Measurements from ENCODE around the gene CACNA2D3. TPM values are rescaled to one million over a fixed set of nuclear protein-coding genes. Genes with fewer than 3 reads are reported as not detected.

Gene CACNA2D3
- total RNA-seq, 6 experiments from 2014 or later = 0.14 to 0.23 (median 0.19) TPM; not detected in 2

- Mint-ChIP-seq H3K36me3 (ENCODE audit: low read depth) (no peaks in the 10 kb centered on the region), H3K4me1 (ENCODE audit: low read depth) (no peaks in the 10 kb centered on the region), H3K27me3 (ENCODE audit: insufficient read depth) (peaks cover 1% of the 10 kb centered on the region; the same call in 1 of the 2 replicates), H3K4me3 (no peak overlapping the region), H3K27ac (no peak overlapping the region), H3K9me3 (peaks cover 34% of the 10 kb centered on the region)
- TF ChIP-seq CTCF (IDR thresholded peaks at IDR 0.05) = no peak
- DNase-seq = no peak
These were observed 456.1 kb downstream of the CACNA2D3 start for GRCh38 chr3:54578417-54578816.

GRCh38 chr3:54580453-54580852, 458.1 kb downstream of the CACNA2D3 start:
- no peaks in the 10 kb centered on the region for H3K36me3 Mint-ChIP-seq (ENCODE audit: low read depth)

GRCh38 chr3:54582424-54582823, 460.1 kb downstream of the CACNA2D3 start:
- no peaks in the 10 kb centered on the region for H3K36me3 Mint-ChIP-seq (ENCODE audit: low read depth)
- no peaks in the 10 kb centered on the region for H3K4me1 Mint-ChIP-seq (ENCODE audit: low read depth)
- no peak for TF ChIP-seq CTCF (IDR thresholded peaks at IDR 0.05)
- DNase-seq = no peak
- H3K27ac Mint-ChIP-seq = no peak overlapping the region
- H3K27me3 Mint-ChIP-seq (ENCODE audit: insufficient read depth) = peaks cover 1% of the 10 kb centered on the region; the same call in 1 of the 2 replicates
- peaks cover 44% of the 10 kb centered on the region for H3K9me3 Mint-ChIP-seq
- no peak overlapping the region for H3K4me3 Mint-ChIP-seq

More at GRCh38 chr3:54580453-54580852, 458.1 kb downstream of the CACNA2D3 start:
- no peak for TF ChIP-seq CTCF (IDR thresholded peaks at IDR 0.05)
- H3K9me3 Mint-ChIP-seq = peaks cover 43% of the 10 kb centered on the region
- no peak overlapping the region for H3K4me3 Mint-ChIP-seq
- H3K27me3 Mint-ChIP-seq (ENCODE audit: insufficient read depth) = peaks cover 1% of the 10 kb centered on the region; the same call in 1 of the 2 replicates
- H3K4me1 Mint-ChIP-seq (ENCODE audit: low read depth) = no peaks in the 10 kb centered on the region
- DNase-seq = no peak
- no peak overlapping the region for H3K27ac Mint-ChIP-seq

- no peak overlapping the region for H3K27ac Mint-ChIP-seq
- peaks cover 24% of the 10 kb centered on the region for H3K9me3 Mint-ChIP-seq
- no peak overlapping the region for H3K4me3 Mint-ChIP-seq
- DNase-seq = no peak
- no peaks in the 10 kb centered on the region for H3K4me1 Mint-ChIP-seq (ENCODE audit: low read depth)
- no peaks in the 10 kb centered on the region for H3K36me3 Mint-ChIP-seq (ENCODE audit: low read depth)
- no peaks in the 10 kb centered on the region; the same call in 1 of the 2 replicates for H3K27me3 Mint-ChIP-seq (ENCODE audit: insufficient read depth)
- TF ChIP-seq CTCF (IDR thresholded peaks at IDR 0.05) = no peak
These were observed 468.8 kb downstream of the CACNA2D3 start for GRCh38 chr3:54591157-54591556.

- no peak for TF ChIP-seq CTCF (IDR thresholded peaks at IDR 0.05)
- peaks cover 6% of the 10 kb centered on the region; the same call in 1 of the 2 replicates for H3K36me3 Mint-ChIP-seq (ENCODE audit: low read depth)
- no peak for DNase-seq
- H3K27me3 Mint-ChIP-seq (ENCODE audit: insufficient read depth) = no peaks in the 10 kb centered on the region; the same call in 1 of the 2 replicates
- H3K27ac Mint-ChIP-seq = no peak overlapping the region
- no peak overlapping the region for H3K4me3 Mint-ChIP-seq
- no peaks in the 10 kb centered on the region for H3K4me1 Mint-ChIP-seq (ENCODE audit: low read depth)
- H3K9me3 Mint-ChIP-seq = peaks cover 34% of the 10 kb centered on the region
These were observed 471.3 kb downstream of the CACNA2D3 start for GRCh38 chr3:54593653-54594052.
